HG02884 (cell line): ENCODE results near the gene PTPRN2.
"Not testable (repeated sequence)": the region's sequence is repeated elsewhere in the genome, so short reads cannot be mapped to it uniquely, and the experiment has no call there.

Experiments used
- ATAC-seq: cut with Tn5 transposase; IDR thresholded peaks from one replicate; pipeline ENCODE4 v1.9.1; 2021; ENCODE audit warnings: mild to moderate bottlenecking, moderate library complexity; ENCODE audit not compliant: unreplicated experiment

Gene PTPRN2

DNA sequence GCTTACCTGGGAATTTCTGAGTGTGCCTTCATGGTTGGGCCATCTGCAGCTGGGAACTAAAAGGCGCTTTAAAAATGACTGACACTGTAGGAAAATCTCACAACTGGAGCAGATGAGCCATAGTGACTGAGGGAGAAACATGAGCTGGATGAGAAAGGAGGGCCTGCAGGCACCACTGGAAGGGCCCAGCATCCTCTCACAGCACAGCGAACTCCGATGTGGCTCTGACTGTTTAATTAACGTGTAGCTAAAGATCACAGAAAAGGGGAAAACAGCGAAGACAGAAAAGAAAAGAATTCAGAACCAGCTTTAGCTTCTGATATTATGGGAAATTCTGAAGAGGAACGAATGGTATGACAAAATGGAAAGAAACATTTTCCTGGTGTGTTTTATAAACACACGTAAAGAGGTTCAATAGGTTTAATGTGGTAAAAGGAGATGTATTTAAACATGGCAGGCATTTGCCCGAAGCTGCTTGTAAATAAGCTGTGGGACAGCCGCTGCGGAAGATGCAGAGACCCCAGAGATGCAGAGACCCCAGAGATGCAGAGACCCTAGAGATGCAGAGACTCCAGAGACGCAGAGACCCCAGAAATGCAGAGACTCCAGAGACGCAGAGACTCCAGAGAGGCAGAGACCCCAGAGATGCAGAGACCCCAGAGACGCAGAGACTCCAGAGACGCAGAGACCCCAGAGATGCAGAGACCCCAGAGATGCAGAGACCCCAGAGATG is 534.3 kb downstream of the PTPRN2 start:
- no peak for ATAC-seq

DNA sequence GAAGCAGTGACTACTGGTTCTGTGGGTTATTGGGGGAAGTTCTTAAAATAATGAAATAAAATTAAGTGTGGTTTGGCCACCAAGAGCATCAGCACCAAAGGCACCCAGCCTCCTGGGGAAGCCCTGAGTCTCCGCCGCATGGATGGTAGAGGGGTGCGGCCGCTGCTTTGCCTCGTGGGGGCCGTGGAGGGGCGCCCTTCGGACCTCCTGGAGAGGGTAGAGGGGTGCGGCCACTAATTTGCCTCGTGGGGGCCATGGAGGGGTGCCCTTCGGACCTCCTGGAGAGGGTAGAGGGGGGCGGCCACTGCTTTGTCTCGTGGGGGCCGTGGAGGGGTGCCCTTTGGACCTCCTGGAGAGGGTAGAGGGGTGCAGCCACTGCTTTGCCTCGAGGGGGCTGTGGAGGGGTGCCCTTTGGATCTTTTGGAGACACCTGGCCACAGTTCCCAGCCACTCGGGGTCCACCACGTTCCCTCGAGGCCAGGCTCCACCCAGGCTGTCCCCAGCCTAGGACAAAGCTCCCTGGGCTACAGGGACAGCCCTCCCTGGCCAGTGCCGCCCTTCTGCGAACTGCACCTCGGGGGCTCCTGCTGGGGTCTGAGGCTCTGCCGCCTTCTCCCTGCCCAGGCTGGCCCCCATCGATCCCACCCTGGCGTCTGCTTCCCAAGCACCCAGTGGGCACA is 535.1 kb downstream of the PTPRN2 start:
- ATAC-seq = no peak

- ATAC-seq = no peak
Observed at GRCh38 chr7:158051776-158052175, 535.8 kb downstream of the PTPRN2 start.

DNA sequence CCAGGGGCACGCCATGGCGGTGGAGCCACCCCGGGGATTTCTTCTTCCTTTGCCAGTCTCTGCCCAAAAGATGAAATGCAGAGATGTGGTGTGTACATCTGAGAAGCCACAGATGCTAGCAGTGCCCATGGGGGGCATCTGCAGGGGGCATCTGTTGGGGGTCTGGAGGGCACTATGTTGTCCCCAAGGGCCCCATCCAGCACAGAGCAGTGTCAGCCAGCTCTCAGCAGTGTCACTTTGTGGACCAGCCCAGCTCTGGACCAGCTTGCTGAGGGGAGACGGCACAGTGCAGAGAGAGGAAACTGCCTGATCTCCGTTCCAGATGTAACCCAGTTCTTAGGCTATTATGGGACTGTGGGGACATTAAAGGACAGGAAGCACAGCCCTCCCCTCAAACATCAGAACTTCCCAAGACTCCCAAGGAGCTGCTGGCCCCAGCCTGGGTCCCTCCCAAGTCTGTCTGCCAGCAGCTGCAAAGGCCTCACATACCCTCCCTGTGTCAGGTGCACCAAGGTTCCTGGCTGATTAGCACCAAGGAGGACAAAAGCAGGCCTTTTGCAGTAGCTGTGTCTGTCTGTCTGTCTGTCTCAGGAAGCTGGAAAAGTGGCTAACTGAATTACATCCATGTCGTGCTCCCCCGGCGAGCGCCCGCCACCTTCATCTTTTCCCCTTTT is 536.5 kb downstream of the PTPRN2 start:
- ATAC-seq = no peak

- no peak for ATAC-seq
Observed at GRCh38 chr7:158050441-158050977, 537.1 kb downstream of the PTPRN2 start.

DNA sequence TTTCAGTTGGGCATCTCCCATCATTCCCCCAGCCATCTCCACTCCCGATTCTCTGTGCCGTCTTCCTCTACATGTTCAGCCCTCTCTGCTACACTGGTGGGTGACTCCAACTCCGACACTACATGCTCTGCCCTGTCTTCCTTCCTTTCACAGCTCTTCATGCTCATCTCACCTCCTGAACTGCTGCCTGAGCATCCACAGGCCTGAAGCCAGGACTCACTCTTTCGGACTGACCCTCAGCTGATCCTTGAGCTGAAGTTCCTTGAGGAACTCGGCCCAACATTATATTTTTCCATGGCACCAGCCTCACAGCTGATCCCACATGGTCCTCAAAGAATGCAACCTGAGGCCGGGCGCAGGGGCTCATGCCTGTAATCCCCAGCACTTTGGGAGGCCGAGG is 538.4 kb downstream of the PTPRN2 start:
- ATAC-seq = no peak

GRCh38 chr7:158048569-158048968 is 539.1 kb downstream of the PTPRN2 start:
- no peak for ATAC-seq

DNA sequence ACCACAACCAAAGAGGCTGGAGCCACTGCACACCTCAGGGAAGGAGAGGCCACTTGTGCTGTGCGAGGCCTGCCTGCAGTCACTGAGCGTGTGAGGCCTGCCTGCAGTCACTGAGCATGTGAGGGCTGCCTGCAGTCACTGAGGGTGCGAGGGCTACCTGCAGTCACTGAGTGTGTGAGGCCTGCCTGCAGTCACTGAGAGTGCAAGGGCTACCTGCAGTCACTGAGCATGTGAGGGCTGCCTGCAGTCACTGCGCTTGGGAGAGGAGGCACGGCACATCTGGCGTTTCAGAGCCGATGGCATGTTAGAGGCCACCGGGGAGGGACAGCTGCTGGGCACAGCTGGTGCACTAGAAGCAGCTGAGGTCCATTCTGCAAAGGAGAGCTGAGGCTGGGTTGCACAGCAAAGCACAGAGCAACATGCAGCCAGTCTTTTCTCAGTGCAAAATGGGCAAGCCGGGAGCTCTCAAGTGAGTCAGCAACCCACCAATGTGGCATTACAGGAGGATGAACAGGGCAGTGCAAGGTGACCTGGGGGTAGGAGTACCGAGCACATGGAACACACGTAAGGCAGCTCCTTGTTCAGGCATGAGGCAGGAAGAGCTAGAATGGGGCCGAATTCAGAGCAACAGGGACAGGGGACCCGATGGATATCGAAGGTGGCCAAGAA is 540.1 kb downstream of the PTPRN2 start:
- ATAC-seq = no peak

DNA sequence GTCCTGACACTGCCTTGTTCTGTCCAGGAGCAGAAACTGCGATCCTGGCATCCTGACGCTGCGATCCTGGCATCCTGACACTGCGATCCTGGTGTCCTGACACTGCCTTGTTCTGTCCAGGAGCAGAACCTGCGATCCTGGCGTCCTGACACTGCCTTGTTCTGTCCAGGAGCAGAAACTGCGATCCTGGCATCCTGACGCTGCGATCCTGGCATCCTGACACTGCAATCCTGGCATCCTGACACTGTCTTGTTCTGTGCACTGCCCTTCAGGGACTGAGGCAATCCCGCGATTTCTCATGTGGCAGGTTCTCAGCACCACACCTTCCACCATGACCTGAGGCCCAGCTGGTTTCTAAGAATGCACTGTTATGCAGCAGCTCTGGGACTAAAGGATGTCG is 541.4 kb downstream of the PTPRN2 start:
- not testable (repeated sequence) for ATAC-seq

- no peak for ATAC-seq
Observed at GRCh38 chr7:158044482-158044823, 543.2 kb downstream of the PTPRN2 start.

DNA sequence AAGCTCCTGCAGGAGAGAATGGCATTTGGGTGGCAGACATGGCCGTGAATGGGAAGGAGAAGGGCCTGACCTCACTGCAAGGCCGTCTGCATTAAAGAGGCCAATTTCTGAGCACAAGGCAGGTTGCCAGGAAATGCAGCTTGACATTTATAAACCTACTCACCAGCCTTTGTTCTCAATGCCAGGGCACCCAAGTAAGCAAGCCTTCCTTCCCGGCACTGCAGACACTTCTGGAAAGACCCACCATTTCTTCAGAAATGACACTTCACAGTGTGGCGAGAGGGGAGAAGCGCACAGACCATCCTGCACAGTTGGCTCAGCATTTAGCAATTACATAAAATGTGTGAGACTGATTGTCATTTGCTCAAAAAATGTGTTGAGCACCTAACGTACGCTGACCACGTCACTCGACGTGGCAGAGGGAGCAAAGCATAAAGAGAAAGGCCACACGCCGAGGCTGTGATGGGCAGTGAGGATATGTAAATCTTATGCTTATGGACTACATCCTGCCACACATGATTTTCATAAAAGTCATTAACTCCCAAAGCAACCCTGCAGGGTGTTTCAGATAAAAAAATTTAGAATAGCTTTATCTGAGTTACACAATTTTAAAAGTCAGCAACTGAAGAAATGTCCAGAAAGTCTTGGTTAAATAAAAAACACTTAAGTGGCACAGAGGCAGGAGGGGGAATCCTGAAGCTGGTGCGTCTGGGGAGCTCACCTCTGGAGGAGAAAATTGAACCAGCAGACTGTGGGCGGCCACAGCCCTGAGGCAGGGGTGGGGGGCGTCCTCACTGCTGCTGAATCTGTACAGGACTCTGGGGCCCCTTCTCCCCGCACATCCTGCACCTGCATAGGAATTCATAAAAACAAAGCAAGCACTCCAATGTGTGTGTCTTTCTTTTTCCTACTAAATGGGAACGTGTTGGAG is 543.8 kb downstream of the PTPRN2 start:
- ATAC-seq = no peak

- no peak for ATAC-seq
Observed at GRCh38 chr7:158042156-158042880, 545.3 kb downstream of the PTPRN2 start.

DNA sequence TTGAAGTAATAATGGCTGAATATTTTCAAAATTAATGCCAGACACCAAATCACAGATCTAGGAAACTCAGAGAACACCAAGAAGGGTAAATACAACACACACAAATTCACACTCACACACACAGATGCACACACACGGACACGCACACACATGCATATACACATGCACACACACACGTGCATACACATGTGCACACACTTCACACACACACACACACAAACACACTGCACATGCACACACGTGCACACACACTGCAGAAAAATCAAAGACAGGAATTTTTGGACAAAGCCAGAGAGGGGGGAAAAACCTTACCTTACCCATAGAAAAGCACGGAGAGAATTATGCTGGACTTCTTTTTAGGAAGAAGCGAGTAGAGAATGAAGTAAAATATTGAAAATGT is 547.4 kb downstream of the PTPRN2 start:
- ATAC-seq = no peak

DNA sequence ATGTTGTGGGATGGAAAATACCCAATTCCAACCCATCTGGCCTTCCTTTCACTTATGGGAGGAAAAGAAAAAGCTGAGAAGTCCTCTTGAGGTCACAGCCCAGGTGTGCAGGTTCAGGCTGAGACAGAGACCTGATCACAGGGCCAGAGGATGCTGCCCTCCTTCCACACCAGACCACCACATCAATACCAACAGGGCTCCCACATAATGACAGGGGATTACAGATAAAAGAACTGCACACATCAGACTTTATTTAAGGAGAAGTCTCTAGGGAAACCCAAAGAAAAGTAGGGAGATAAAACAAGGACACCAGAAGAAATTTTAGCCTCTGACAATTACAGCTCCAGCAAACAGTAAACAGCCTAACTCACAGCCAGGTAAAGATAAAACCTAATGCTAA is 548.4 kb downstream of the PTPRN2 start:
- ATAC-seq = no peak

- ATAC-seq = no peak
Observed at GRCh38 chr7:158037211-158037610, 550.4 kb downstream of the PTPRN2 start.

- ATAC-seq = no peak
Observed at GRCh38 chr7:158035343-158035742, 552.3 kb downstream of the PTPRN2 start.

GRCh38 chr7:158034571-158034970 is 553.1 kb downstream of the PTPRN2 start:
- no peak for ATAC-seq

GRCh38 chr7:158033925-158034324 is 553.7 kb downstream of the PTPRN2 start:
- ATAC-seq = not testable (repeated sequence)

GRCh38 chr7:158033196-158033595 is 554.4 kb downstream of the PTPRN2 start:
- no peak for ATAC-seq
